GM19468 (cell line): ENCODE measurements around the gene SHD.
A peak's percentile ranks its signal among the peaks of the same experiment; 100 is the strongest.
"Not testable (repeated sequence)": the region's sequence is repeated elsewhere in the genome, so short reads cannot be mapped to it uniquely, and the experiment has no call there.

Experiments
- ATAC-seq: cut with Tn5 transposase; IDR thresholded peaks from one replicate; pipeline ENCODE4 v1.9.1; 2021; ENCODE audit warnings: mild to moderate bottlenecking, moderate library complexity, moderate number of reproducible peaks; ENCODE audit not compliant: unreplicated experiment; ENCODE audit errors: extremely low read depth

SHD gene, protein sequence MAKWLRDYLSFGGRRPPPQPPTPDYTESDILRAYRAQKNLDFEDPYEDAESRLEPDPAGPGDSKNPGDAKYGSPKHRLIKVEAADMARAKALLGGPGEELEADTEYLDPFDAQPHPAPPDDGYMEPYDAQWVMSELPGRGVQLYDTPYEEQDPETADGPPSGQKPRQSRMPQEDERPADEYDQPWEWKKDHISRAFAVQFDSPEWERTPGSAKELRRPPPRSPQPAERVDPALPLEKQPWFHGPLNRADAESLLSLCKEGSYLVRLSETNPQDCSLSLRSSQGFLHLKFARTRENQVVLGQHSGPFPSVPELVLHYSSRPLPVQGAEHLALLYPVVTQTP

DNA sequence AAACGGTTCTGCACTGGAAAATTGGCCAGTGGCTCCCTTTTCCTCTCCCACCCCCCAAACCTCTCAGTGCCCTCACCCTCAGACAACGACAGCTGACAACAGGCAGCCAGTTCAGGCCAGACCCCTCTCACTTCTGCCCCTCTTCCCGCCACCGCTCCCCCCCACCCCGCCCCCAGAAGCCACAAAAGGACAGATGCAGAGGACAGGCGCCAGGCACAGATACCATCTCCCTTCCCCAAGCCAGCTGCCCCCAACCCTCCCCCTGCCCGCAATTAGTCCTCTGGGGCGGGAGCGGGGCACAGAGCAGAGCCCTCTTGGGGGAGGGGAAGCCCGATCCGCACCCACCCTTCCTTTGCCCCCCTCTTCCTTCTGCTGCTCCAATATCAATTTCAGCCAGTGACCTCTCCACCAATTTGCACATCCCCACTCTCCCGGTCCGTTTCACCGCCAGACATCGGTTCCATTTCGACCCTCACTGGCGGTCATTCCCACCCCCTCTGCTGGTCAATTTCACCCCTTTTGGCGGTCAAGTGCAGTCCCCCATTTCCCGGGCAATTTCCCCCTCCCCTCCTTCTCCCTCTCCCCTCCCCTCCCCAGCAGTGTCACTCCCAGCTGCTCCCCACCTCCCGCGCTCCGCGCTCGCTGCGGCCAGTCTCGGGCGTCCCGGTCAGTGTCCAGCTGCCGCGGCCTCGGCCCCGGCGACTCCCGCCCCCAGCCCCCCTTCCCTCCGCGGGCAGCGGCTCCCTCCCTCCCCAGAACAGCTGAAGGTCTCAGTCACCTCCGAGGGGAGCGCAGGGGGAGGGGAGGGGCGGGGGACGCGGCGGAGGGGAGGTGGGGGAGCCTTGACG, at the start of gene SHD:
Gene SHD (plus strand): TSS at position 848 of the 848 bp plus-strand sequence. CDS start 798 bp downstream, outside the sequence.
- ATAC-seq: no peak

DNA sequence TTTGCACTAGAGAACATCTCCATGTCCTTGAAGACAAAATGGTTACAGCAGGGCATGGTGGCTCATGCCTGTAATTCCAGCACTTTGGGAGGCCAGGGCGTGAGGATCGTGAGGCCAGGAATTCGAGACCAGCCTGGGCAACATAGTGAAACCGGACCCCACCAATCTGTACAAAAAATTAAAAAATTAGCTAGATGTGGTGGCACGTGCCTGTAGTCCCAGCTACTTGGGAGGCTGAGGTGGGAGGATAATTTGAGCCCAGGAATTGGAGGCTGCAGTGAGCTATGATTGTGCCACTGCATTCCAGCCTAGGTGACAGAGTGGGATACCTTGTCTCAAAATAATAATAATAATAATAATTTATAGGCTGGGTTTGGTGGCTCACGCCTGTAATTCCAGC, 48.8 kb upstream of the SHD start:
- ATAC-seq: not testable (repeated sequence)

DNA sequence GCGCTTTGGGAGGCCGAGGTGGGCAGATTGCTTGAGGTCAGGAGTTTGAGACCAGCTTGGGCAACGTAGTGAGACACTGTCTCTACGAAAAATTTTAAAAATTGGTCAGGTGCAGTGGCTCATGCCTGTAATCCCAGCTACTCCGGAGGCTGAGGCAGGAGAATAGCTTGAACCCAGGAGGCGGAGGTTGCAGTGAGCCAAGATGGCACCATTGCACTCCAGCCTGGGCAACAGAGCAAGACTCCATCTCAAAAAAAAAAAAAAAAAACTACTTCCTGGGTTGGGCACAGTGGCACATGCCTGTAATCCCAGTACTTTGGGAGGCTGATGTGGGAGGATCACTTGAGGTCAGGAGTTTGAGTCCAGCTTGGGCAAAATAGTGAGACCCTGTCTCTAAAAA, 47.5 kb upstream of the SHD start:
- not testable (repeated sequence) for ATAC-seq

DNA sequence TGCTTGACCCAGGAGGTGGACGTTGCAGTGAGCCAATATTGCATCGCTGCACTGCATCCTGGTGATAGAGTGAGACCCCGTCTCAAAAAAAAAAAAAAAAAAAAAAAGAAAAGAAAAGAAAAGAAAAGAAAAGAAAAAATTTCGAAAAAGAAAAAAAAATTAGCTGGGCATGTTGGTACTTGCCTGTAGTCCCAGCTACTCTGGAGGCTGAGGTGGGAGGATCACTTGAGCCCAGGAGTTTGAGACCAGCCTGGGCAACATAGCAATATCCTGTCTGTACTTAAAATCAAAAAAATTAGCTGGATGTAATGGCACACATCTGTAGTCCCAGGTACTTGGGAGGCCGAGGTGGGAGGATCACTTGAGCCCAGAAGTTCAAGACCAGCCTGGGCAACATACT, 46.9 kb upstream of the SHD start:
- not testable (repeated sequence) for ATAC-seq

DNA sequence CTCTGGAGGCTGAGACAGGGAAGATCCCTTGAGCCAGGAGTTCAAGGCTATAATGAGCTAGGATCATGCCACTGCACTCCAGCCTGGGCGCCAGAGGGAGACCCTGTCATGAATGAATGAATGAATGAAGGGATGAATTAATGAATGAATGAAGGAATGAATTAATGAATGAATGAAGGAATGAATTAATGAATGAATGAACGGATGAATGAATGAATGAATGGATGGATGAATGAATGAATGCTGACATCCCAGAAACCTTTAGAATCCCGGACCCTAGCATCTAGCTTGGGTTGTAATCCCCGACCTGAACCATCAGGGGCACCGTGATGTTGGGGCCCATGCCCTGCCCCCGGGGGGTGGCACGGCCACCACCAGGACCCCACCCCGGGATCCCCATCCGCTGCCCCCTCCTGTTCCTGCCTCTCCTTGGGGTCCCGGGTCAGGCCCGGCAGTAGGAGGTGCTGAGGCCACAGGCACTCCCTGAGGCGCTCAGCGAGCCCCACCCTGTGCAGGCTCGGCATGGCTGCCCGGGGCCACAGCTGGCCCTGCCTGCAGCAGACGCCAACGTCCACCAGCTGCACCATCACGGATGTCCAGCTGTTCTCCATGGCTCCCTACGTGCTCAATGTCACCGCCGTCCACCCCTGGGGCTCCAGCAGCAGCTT, 46.3 kb upstream of the SHD start:
- no peak for ATAC-seq

DNA sequence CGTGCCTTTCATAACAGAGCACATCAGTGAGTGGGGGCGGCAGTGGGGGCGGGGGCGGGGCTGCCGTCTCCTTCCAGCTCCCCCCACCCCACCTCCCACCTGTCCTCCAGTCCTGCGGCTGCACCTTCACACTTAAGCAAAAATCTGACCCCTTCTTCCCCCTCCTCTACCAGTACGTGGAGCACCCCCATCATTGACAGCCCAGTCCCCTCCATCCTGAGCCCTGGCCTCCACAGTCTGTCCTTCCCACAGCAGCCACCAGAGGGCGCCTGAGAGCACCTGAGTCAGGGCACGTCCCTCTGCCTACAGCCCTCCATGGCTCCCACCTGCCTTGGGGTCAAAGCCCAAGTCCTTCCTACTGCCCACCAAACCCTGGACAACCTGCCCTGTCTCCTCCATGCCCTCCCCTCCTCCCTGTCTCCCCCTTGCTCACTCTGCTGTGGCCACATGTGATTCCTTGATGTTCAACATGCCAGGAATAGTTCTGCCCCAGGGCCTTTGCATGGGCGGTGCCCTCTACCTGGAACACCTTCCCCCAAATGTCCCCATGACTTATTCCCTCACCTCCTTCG, 45.7 kb upstream of the SHD start:
- ATAC-seq: no peak

DNA sequence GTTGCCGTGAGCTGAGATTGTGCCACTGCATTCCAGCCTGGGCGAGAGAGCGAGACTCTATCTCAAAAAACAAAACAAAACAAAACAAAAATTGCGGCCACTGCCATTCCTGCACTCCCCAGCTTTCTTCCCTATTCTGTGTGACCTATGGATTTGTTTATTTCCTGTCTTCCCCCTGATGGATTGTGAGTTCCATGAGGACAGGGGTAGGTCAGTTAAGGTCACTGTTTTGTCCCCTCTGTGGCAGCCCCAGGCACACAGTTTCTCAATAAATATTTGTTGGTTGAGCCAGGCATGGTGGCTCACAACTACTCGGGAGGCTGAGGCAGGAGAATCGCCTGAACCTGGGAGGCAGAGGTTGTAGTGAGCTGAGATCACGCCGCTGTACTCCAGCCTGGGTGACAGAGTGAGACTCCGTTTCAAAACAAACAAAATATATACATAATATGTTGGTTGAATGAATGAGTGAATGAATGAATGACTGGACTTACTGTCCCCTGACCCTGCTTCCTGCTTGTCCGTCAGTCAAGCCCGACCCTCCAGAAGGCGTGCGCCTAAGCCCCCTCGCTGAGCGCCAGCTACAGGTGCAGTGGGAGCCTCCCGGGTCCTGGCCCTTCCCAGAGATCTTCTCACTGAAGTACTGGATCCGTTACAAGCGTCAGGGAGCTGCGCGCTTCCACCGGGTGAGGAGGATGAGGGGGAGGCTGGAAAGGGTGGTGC, 44.8 kb upstream of the SHD start:
- ATAC-seq: no peak

DNA sequence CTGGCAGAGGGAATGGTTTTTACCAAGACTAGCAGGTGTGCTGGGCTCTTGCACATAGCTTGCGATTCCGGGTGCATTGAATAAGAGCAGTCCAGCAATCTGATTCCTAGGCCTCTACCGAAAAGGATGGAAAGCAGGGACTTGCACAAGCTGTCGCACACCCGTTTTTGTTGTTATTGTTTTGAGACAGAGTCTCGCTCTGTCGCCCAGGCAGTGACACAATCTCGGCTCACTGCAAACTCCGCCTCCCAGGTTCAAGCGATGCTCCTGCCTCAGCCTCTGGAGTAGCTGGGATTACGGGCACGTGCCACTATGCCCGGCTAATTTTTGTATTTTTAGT, 44.2 kb upstream of the SHD start:
- ATAC-seq: no peak

DNA sequence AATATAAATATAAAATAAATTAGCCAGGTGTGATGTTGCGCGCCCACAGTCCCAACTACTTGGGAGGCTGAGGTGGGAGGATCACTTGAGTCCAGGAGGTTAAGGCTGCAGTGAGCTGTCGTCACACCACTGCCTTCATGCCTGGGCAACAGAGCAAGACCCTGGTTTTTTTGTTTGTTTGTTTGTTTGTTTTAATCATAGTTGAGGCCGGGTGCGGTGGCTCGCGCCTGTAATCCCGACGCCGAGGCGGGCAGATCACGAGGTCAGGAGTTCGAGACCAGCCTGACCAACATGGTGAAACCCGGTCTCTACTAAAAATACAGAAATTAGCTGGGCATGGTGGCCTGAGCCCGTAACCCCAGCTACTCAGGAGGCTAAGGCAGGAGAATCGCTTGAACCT, 41.6 kb upstream of the SHD start:
- not testable (repeated sequence) for ATAC-seq

DNA sequence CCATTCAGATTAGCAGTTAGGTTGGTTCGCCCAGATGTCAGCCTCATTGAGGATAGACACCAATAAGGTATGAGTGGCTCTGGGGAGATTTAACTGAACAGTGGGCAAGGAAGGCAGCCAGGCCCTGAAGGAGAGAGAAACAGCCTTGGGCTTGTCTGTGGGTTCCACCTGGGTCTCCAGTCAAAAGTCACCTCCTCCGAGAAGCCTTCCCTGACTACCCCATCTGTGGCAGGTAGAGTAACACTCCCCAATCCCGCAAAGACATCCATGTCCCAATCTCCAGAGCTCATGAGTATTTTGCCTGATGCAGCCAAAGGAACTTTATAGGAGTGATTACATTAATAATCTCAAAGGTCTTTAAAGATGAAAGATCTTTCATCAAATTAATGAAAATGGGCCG, 40.2 kb upstream of the SHD start:
- no peak for ATAC-seq

DNA sequence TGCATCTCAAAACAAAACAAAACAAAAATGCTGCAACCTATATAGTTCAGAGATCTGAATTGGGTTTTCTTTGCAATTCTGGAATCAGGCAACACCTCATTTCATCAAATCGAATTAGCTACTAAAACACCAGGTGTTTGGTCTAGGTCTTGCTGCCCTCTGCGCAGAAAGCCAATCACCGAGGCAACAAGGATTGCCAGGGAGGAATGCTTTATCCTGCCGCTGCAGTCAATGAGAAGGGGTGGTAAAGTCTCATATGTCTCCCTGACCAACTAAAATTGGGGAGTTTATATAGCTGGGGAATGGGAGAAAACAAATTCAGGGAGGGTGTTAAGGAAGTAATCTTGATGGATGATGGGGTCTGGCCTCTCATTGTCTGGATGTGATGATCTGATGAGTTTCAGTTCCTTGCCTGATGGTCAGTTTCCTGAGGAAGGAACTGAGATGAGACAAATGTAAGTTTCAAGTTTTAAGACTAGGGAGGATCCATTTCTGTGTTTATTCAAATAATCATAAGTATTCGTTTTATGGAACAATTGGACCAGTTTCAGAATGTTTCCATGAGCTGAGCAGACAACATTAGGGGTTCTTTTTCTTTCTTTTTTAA, 37.1 kb upstream of the SHD start:
- ATAC-seq: no peak

DNA sequence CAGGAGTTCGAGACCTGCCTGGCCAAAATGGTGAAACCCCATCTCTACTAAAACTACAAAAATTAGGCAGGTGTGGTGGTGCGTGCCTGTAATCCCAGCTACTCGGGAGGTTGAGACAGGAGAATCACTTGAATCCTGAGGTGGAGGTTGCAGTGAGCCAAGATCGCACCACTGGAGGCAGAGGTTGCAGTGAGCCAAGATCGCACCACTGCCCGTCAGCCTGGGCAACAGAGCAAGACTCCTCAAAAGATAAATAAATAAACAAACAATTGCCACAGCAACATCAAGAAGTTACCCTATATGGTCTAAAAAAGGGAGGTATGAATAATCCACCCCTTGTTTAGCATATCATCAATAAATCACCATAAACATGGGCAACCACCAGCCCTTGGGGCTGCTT, 33.1 kb upstream of the SHD start:
- not testable (repeated sequence) for ATAC-seq

DNA sequence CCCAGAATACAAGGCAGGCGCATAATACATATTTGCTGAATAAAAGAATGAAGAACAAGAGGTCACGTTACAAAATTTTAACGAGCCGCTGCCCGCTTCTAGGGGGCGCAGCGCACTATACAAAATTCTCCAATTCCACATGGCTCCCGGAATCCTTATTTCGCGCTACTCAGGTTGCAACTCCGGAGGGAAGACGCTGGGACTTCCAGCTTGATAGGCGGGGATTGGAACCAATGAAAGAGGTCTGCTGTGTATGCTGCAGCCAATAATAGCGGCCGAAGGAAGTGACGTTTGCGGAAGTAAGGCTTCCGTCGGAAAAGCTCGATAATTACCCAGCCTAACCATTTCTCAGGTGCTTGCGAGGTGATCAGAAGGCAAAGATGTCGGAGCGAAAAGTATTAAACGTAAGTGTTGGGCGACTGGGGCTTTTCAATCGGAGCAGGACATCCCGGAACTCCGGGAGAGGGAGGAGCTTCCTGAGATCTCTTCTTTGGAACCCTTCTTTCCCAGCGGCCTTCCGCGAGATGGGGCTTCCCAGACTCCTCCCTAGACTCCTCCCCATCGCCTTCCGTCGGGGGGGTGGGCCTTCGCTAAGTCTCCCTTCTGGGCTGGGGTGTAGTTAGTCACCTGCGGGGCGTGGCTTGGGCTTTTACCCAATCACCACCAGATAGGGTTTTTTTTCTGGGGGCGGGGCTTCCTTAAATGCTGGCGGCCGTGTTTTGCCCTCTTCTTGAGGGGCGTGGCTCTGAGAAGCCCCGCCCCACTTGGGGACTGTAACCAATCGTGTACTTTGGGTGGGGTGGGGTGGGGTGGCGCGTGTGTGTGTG, 32.1 kb upstream of the SHD start, which contains the start of gene YJU2:
Gene YJU2 (plus strand): TSS at position 314 of the 827 bp plus-strand sequence. CDS start 67 bp downstream, at position 381.
- peak; percentile 71 for ATAC-seq

DNA sequence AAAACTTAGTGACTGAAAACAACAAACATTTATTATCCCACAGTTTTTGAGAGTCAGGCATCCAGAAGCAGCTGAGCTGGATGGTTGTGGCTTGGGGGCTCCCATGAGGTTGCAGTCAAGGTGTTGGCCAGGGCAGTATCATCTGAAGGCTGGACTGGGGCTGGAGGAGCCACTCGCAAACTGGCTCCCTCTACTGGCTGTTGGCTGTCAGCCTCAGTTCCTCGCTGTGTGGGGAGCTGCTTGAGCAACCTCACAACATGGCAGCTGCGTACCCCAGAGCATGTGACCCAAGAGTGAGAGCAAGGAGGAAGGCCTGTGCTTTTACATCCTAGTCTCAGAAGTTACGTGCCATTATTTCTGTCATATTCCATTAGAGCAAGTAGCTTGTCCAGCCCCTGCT, 22.5 kb upstream of the SHD start:
- ATAC-seq: no peak

DNA sequence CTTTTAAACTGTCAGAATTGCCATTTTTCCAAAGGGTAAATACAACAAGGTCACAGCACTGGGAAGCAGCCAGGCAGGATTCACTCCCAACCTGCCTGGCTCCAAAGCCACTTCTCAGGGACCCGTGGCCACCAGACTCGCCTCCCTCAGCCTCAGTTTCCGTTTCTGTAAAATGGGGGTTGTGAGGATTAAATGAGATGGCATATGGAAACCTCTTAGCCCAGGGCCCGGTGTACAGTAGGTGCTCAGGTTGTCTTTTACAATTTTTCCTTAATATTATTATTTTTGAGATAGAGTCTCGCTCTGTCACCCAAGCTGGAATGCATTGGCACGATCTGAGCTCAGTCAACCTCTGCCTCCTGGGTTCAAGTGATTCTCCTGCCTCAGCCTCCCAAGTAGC, 22.0 kb upstream of the SHD start:
- ATAC-seq: no peak

DNA sequence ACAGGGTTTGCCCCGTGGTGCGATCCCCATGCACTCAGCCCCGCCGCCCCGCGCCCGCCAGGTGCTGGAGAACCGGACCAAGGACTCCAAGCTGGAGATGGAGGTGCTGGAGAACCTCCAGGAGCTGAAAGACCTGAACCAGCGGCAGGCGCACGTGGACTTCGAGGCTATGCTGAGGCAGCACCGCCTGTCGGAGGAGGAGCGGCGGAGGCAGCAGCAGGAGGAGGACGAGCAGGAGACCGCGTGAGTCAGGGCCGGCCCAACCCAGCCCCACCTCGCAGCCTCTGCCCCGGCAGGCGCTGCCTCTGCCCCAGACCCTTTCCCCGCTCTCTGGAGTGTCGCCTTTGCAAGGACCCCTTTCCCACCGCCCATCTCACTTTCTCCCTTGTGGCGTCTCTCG, 20.9 kb upstream of the SHD start:
- ATAC-seq: no peak

DNA sequence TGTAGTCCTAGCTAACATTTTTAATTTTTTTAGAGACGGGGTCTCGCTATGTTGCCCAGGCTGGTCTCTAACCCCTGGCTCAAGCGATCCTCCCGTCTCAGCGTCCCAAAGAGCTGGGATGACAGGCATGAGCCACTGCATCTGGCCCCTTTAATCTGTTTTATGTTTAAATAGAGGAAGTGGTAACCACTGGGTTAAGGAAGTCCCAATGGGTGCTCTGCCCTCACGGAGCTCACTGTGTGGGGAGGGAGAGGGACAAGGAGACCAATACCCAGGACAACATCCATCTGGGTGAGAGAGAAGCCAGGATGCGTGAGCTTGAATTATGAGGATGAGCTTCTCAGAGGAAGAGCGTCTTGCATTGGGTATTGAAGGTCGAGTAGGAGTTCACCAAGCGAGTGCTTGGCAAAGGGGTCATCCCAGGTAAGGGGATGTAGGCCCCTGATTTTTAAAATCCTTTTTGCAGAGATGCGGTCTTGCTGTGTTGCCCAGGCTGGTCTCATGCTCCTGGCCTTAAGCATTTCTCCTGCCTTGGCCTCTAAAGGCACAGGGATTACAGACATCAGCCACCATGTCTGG, 18.4 kb upstream of the SHD start:
- no peak for ATAC-seq

DNA sequence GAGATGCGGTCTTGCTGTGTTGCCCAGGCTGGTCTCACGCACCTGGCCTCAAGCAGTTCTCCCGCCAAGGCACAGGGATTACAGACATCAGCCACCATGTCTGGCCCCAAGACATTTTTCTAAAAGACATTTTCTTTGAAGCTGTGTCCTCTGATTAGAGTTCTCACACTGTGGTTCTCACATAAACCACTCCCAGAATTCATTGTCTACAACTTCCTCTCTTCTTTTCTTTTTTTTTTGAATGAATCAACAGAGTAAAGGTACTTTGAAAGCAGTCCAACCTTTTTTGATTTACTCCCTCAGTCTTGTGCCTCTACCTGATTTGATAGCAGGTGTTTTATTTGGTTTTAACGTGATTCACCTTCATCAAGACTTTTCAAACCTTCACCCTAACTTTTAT, 14.3 kb upstream of the SHD start:
- no peak for ATAC-seq
